Endodermal cell (in vitro differentiated cells): Measurements from ENCODE around the gene RSRC1. TPM values are rescaled to one million over a fixed set of nuclear protein-coding genes. Genes with fewer than 3 reads are reported as not detected.

Experiments used
- DNase-seq: peaks from one replicate; pipeline ENCODE4 v3.0.0-alpha.2; 2017
- H3K27ac ChIP-seq: 2 replicates; pipeline ENCODE4 v1.5.1; 2013; ENCODE audit warnings: mild to moderate bottlenecking, low read depth, low read length, moderate library complexity
- H3K27me3 ChIP-seq: 2 replicates; pipeline ENCODE4 v1.6.1; 2013; ENCODE audit warnings: mild to moderate bottlenecking, low read length, moderate library complexity; ENCODE audit not compliant: insufficient read depth, control insufficient read depth, poor library complexity, severe bottlenecking
- H3K36me3 ChIP-seq: 2 replicates; pipeline ENCODE4 v1.7.0; 2013; ENCODE audit warnings: mild to moderate bottlenecking, low read length, moderate library complexity; ENCODE audit not compliant: control insufficient read depth, insufficient read depth
- H3K4me1 ChIP-seq: one replicate; pipeline ENCODE4 v1.7.0; 2013; ENCODE audit warnings: low read length; ENCODE audit not compliant: control insufficient read depth, insufficient read depth
- H3K4me3 ChIP-seq: 2 replicates; pipeline ENCODE4 v1.5.1; 2013; ENCODE audit warnings: mild to moderate bottlenecking, low read length, moderate library complexity
- H3K9ac ChIP-seq: 2 replicates; pipeline ENCODE4 v1.6.1; 2013; ENCODE audit warnings: mild to moderate bottlenecking, low read length, moderate library complexity; ENCODE audit not compliant: poor library complexity, severe bottlenecking; ENCODE audit errors: extremely low read depth
- H3K9me3 ChIP-seq: 2 replicates; pipeline ENCODE4 v1.6.1; 2013; ENCODE audit warnings: mild to moderate bottlenecking, low read length, moderate library complexity; ENCODE audit not compliant: control insufficient read depth
- H3K27ac Mint-ChIP-seq: 2 replicates; pipeline ENCODE4 v1.8.0; 2020; ENCODE audit warnings: mixed read lengths
- H3K27me3 Mint-ChIP-seq: 2 replicates; pipeline ENCODE4 v1.8.0; 2021; ENCODE audit warnings: mild to moderate bottlenecking, mixed read lengths; ENCODE audit not compliant: insufficient read depth
- H3K36me3 Mint-ChIP-seq: 2 replicates; pipeline ENCODE4 v1.8.0; 2020; ENCODE audit warnings: low read depth, mixed read lengths
- H3K4me1 Mint-ChIP-seq: 2 replicates; pipeline ENCODE4 v1.8.0; 2020; ENCODE audit warnings: mixed read lengths
- H3K4me3 Mint-ChIP-seq: 2 replicates; pipeline ENCODE4 v1.8.0; 2020; ENCODE audit warnings: mild to moderate bottlenecking, moderate library complexity, mixed read lengths
- H3K9me3 Mint-ChIP-seq: 2 replicates; pipeline ENCODE4 v1.8.0; 2020; ENCODE audit warnings: mild to moderate bottlenecking, mixed read lengths
- CTCF ChIP-seq: fragments of 200-600 bp; sonication (generic); conservative IDR thresholded peaks from 2 replicates; pipeline ENCODE4 v1.5.0; 2021; ENCODE audit warnings: antibody characterized with exemption, mild to moderate bottlenecking
- WGBS, 2 experiments: methylation state at CpG; one replicate each; pipeline versions ENCODE4 v1.1.5 to v1.1.7; 2013; ENCODE audit warnings: missing lambda C conversion rate in 2 of 2, mixed read lengths in 1 of 2; ENCODE audit not compliant: insufficient coverage in 1 of 2, insufficient read length in 1 of 2; 5-methylcytosine and 5-hydroxymethylcytosine counted together
- total RNA-seq, 2 donors: library from RNA; stranded (reverse); fragmentation: NEBNext Ultra II Directional in 1 of 2; extraction: Animal tissue kit (Norgen Biotek cat#: 25700) in 1 of 2; gene quantifications; 2 replicates in 1 of 2; 3 replicates in 1 of 2; pipeline ENCODE4 v1.2.1, GENCODE V29; 2021

The RSRC1 gene
- total RNA-seq, 2 donors from 2014 or later: 45.3 to 52.1 TPM

GRCh38 chr3:158097081-158097592, 12.8 kb upstream of the RSRC1 start:
- no peaks in the 10 kb centered on the region for H3K36me3 Mint-ChIP-seq
- Histone ChIP-seq H3K4me1 (peaks cover 10% of the 10 kb centered on the region), H3K9me3 (no peaks in the 10 kb centered on the region), H3K4me3 (peak overlapping the region; percentile 85), H3K36me3 (no peaks in the 10 kb centered on the region), H3K9ac (no peak overlapping the region), H3K27ac (no peak overlapping the region), H3K27me3 (peaks cover 98% of the 10 kb centered on the region)
- H3K27me3 Mint-ChIP-seq: peaks cover 94% of the 10 kb centered on the region
- H3K27ac Mint-ChIP-seq: no peak overlapping the region
- DNase-seq: no peak
- TF ChIP-seq CTCF: no peak
- peak overlapping the region; percentile 85 for H3K4me3 Mint-ChIP-seq
- H3K9me3 Mint-ChIP-seq: no peaks in the 10 kb centered on the region
- peaks cover 12% of the 10 kb centered on the region for H3K4me1 Mint-ChIP-seq
- WGBS, 2 experiments: 7 to 18% methylated on average over 7 to 11 of the region's 11 CpGs

- no peaks in the 10 kb centered on the region for H3K9me3 Mint-ChIP-seq
- DNase-seq: peak; percentile 97
- Histone ChIP-seq H3K9me3 (no peaks in the 10 kb centered on the region), H3K36me3 (no peaks in the 10 kb centered on the region), H3K4me3 (peak overlapping the region; percentile 85), H3K27ac (no peak overlapping the region), H3K9ac (peak overlapping the region; percentile 35), H3K27me3 (peaks cover 100% of the 10 kb centered on the region), H3K4me1 (peaks cover 12% of the 10 kb centered on the region)
- peak overlapping the region; percentile 85 for H3K4me3 Mint-ChIP-seq
- 0 to 3% methylated on average over 18 to 60 of the region's 60 CpGs for WGBS, 2 experiments
- H3K27me3 Mint-ChIP-seq: peaks cover 98% of the 10 kb centered on the region
- no peak overlapping the region for H3K27ac Mint-ChIP-seq
- TF ChIP-seq CTCF: no peak
- H3K36me3 Mint-ChIP-seq: no peaks in the 10 kb centered on the region
- H3K4me1 Mint-ChIP-seq: peaks cover 17% of the 10 kb centered on the region
These were observed 12.1 kb upstream of the RSRC1 start for GRCh38 chr3:158097593-158098308.

- no peak for DNase-seq
- Histone ChIP-seq H3K27ac (no peak overlapping the region), H3K27me3 (peaks cover 100% of the 10 kb centered on the region), H3K36me3 (no peaks in the 10 kb centered on the region), H3K9me3 (no peaks in the 10 kb centered on the region), H3K4me1 (peaks cover 14% of the 10 kb centered on the region), H3K9ac (no peak overlapping the region), H3K4me3 (peak overlapping the region; percentile 85)
- H3K27me3 Mint-ChIP-seq: peaks cover 100% of the 10 kb centered on the region
- no peak for TF ChIP-seq CTCF
- WGBS, 2 experiments: 6 to 12% methylated on average over 6 to 10 of the region's 10 CpGs
- no peaks in the 10 kb centered on the region for H3K36me3 Mint-ChIP-seq
- H3K9me3 Mint-ChIP-seq: no peaks in the 10 kb centered on the region
- peak overlapping the region; percentile 85 for H3K4me3 Mint-ChIP-seq
- no peak overlapping the region for H3K27ac Mint-ChIP-seq
- H3K4me1 Mint-ChIP-seq: peaks cover 22% of the 10 kb centered on the region
These were observed 11.6 kb upstream of the RSRC1 start for GRCh38 chr3:158098309-158098639.
